Measurements from ENCODE around the gene TMEM121.

DNA sequence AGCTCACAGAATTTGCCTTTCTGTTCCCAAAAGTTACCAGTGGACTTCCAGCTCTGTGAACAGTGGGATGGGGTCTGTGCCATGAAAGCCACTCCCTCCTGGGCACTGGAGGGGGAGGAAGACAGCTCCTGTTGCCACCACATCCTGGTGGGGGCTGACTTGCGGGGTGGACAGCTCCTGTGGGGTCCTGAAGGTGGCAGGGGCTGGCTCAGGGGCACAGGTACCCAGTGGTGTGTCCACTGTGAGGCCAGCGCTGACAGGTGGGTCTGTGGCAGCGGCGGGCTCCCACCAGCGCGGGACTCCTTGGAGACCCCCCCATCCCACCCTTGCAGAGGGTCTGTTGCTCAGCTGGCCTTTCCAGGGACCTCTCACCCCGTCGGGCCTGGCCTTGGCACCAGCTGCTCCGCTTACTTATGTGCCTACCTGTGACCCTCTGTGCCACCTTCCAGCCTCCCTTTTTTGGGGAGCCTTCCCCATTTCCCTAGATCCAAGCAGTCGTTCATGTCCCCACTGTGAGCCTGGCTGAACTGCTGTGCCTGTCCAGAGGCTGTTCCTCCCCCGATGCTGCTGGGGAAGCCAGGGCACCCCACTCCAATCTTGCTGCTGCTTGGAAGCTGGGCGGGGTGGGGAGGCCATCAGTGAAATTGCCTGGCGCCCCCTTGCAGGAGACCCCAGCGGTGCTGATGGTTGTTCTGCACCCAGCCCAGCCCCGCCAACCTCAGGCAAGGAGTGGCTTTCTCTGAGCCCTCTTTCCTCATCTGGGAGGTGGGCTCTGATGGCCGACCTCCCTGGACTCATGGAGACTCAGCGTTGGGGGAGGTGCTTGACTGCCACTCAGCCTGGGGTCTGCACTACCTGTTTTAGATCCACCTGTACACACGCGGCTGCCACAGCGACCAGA is 33.2 kb upstream of the TMEM121 start:
- TF ChIP-seq, protein P1, sequence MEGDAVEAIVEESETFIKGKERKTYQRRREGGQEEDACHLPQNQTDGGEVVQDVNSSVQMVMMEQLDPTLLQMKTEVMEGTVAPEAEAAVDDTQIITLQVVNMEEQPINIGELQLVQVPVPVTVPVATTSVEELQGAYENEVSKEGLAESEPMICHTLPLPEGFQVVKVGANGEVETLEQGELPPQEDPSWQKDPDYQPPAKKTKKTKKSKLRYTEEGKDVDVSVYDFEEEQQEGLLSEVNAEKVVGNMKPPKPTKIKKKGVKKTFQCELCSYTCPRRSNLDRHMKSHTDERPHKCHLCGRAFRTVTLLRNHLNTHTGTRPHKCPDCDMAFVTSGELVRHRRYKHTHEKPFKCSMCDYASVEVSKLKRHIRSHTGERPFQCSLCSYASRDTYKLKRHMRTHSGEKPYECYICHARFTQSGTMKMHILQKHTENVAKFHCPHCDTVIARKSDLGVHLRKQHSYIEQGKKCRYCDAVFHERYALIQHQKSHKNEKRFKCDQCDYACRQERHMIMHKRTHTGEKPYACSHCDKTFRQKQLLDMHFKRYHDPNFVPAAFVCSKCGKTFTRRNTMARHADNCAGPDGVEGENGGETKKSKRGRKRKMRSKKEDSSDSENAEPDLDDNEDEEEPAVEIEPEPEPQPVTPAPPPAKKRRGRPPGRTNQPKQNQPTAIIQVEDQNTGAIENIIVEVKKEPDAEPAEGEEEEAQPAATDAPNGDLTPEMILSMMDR (IDR thresholded peaks at IDR 0.05) = no peak
- TF ChIP-seq POLR2A (IDR thresholded peaks at IDR 0.05) = no peak
- no peak for TF ChIP-seq EP300 (IDR thresholded peaks at IDR 0.05)
- TF ChIP-seq POLR2AphosphoS5 (IDR thresholded peaks at IDR 0.05) = no peak
